ENCODE data around the gene PITRM1. TPM values are rescaled to one million over a fixed set of nuclear protein-coding genes. Genes with fewer than 3 reads are reported as not detected.

PITRM1 gene
- total and polyA plus RNA-seq, 7 donors, result 51.0 to 112 (median 78.8) TPM

DNA sequence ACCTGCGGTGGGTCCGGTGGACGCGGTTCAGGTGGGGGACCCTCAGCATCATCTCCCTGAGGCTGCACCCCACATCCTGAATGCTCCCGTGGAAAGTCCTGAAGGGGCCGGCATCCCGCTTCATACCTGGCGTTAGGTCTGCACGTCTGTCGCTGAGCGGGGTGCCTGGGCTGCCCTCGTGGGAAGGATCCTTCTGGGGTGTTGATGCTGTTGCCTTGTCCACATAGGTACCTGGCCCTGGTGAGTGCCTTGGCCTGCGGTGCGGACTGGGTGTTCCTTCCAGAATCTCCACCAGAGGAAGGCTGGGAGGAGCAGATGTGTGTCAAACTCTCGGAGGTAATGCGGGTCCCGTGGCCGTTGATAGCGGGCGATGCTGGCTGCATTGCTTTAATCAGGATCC is 67.4 kb downstream of the PITRM1 start:
- H3K36me3 ChIP-seq (ENCODE audit: insufficient read depth in 1 of 2, low read depth in 1 of 2), result peaks cover 0 to 7% of the 10 kb centered on the region in 2 donors
- peak overlapping the region; percentile 75 for H3K27ac ChIP-seq
- intact Hi-C loops (cut with DNase I), result no loop called here
- 75 to 93% (median 85%) methylated on average over 20 of the region's 20 CpGs for WGBS, 3 donors
- ATAC-seq, result no peak
- TF ChIP-seq, protein P1, sequence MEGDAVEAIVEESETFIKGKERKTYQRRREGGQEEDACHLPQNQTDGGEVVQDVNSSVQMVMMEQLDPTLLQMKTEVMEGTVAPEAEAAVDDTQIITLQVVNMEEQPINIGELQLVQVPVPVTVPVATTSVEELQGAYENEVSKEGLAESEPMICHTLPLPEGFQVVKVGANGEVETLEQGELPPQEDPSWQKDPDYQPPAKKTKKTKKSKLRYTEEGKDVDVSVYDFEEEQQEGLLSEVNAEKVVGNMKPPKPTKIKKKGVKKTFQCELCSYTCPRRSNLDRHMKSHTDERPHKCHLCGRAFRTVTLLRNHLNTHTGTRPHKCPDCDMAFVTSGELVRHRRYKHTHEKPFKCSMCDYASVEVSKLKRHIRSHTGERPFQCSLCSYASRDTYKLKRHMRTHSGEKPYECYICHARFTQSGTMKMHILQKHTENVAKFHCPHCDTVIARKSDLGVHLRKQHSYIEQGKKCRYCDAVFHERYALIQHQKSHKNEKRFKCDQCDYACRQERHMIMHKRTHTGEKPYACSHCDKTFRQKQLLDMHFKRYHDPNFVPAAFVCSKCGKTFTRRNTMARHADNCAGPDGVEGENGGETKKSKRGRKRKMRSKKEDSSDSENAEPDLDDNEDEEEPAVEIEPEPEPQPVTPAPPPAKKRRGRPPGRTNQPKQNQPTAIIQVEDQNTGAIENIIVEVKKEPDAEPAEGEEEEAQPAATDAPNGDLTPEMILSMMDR (IDR thresholded peaks at IDR 0.05), result no peak
- H3K4me3 ChIP-seq, result peak overlapping the region; percentile 56
- peak in 1 of 2 donors; percentile 53 for DNase-seq
- no peaks in the 10 kb centered on the region for H3K9me3 ChIP-seq
- H3K4me1 ChIP-seq, result peaks cover 18% of the 10 kb centered on the region
- no peaks in the 10 kb centered on the region for H3K27me3 ChIP-seq (ENCODE audit: insufficient read depth in 3 of 3, low read length in 2 of 3)

GRCh38 chr10:3104251-3104918 is 68.2 kb downstream of the PITRM1 start:
- intact Hi-C loops (cut with DNase I), result no loop called here
- peak overlapping the region; percentile 56 for H3K4me3 ChIP-seq
- peaks cover 18% of the 10 kb centered on the region for H3K4me1 ChIP-seq
- H3K27me3 ChIP-seq (ENCODE audit: insufficient read depth in 3 of 3, low read length in 2 of 3), result no peaks in the 10 kb centered on the region
- peaks cover 0 to 4% of the 10 kb centered on the region in 2 donors for H3K36me3 ChIP-seq (ENCODE audit: insufficient read depth in 1 of 2, low read depth in 1 of 2)
- TF ChIP-seq, protein P1 (IDR thresholded peaks at IDR 0.05), result no peak
- H3K9me3 ChIP-seq, result no peaks in the 10 kb centered on the region
- 38 to 51% (median 42%) methylated on average over 28 of the region's 28 CpGs for WGBS, 3 donors
- DNase-seq (peak; percentile 59 to 85), ATAC-seq (peak; percentile 48 to 69 (median 54))
- H3K27ac ChIP-seq, result peak overlapping the region; percentile 75

GRCh38 chr10:3103646-3104045 is 68.9 kb downstream of the PITRM1 start:
- TF ChIP-seq, protein P1 (IDR thresholded peaks at IDR 0.05), result no peak
- H3K27ac ChIP-seq, result peak overlapping the region; percentile 62
- intact Hi-C loops (cut with DNase I), result no loop called here
- H3K4me1 ChIP-seq, result peaks cover 13% of the 10 kb centered on the region
- WGBS, 3 donors, result 92 to 96% (median 93%) methylated on average over 30 of the region's 30 CpGs
- H3K36me3 ChIP-seq (ENCODE audit: insufficient read depth in 1 of 2, low read depth in 1 of 2), result no peaks in the 10 kb centered on the region
- no peaks in the 10 kb centered on the region for H3K9me3 ChIP-seq
- no peak for DNase-seq
- ATAC-seq, result no peak
- no peak overlapping the region for H3K4me3 ChIP-seq
- no peaks in the 10 kb centered on the region for H3K27me3 ChIP-seq (ENCODE audit: insufficient read depth in 3 of 3, low read length in 2 of 3)

GRCh38 chr10:3102720-3103427 is 69.7 kb downstream of the PITRM1 start:
- Histone ChIP-seq H3K4me3 (no peak overlapping the region), H3K27ac (peak overlapping the region; percentile 62), H3K4me1 (peaks cover 6% of the 10 kb centered on the region), H3K36me3 (ENCODE audit: insufficient read depth in 1 of 2, low read depth in 1 of 2) (no peaks in the 10 kb centered on the region), H3K27me3 (ENCODE audit: insufficient read depth in 3 of 3, low read length in 2 of 3) (no peaks in the 10 kb centered on the region), H3K9me3 (no peaks in the 10 kb centered on the region)
- DNase-seq, result no peak
- TF ChIP-seq, protein P1 (IDR thresholded peaks at IDR 0.05), result no peak
- ATAC-seq, result no peak
- intact Hi-C loops (cut with DNase I), result no loop called here
- 34 to 51% (median 37%) methylated on average over 19 of the region's 19 CpGs for WGBS, 3 donors
